Endothelial cell (in vitro differentiated cells): ENCODE data around the gene ATP4A. TPM values are rescaled to one million over a fixed set of nuclear protein-coding genes. Genes with fewer than 3 reads are reported as not detected.

Experiments
- DNase-seq: peaks from one replicate; pipeline ENCODE4 v3.0.0; 2021; ENCODE audit warnings: low spot score
- H3K27ac Mint-ChIP-seq: one replicate; pipeline ENCODE4 v1.8.0; 2021; ENCODE audit warnings: mixed read lengths, inconsistent platforms; ENCODE audit not compliant: unreplicated experiment
- H3K27me3 Mint-ChIP-seq: one replicate; pipeline ENCODE4 v1.8.0; 2021; ENCODE audit warnings: mild to moderate bottlenecking, moderate library complexity, mixed read lengths, inconsistent platforms; ENCODE audit not compliant: unreplicated experiment
- H3K36me3 Mint-ChIP-seq: one replicate; pipeline ENCODE4 v1.8.0; 2021; ENCODE audit warnings: mild to moderate bottlenecking, low read depth, mixed read lengths, inconsistent platforms; ENCODE audit not compliant: unreplicated experiment
- H3K4me1 Mint-ChIP-seq: one replicate; pipeline ENCODE4 v1.8.0; 2021; ENCODE audit warnings: mild to moderate bottlenecking, mixed read lengths, inconsistent platforms; ENCODE audit not compliant: unreplicated experiment
- H3K4me3 Mint-ChIP-seq: one replicate; pipeline ENCODE4 v1.8.0; 2021; ENCODE audit warnings: mild to moderate bottlenecking, mixed read lengths, inconsistent platforms; ENCODE audit not compliant: unreplicated experiment
- H3K9me3 Mint-ChIP-seq: one replicate; pipeline ENCODE4 v1.8.0; 2021; ENCODE audit warnings: mixed read lengths, inconsistent platforms; ENCODE audit not compliant: unreplicated experiment
- CTCF ChIP-seq: fragments of 200-600 bp; sonication (generic); IDR thresholded peaks from one replicate; pipeline ENCODE4 v1.5.0; 2021; ENCODE audit warnings: antibody characterized with exemption; ENCODE audit not compliant: unreplicated experiment
- total RNA-seq: library from RNA; stranded (reverse); fragmentation: NEBNext Ultra II Directional; extraction: Animal tissue kit (Norgen Biotek cat#: 25700); gene quantifications from one replicate; pipeline ENCODE4 v1.2.1, GENCODE V29; 2021; ENCODE audit not compliant: unreplicated experiment

The ATP4A gene
- total RNA-seq, 1 donor from 2014 or later = not detected

- DNase-seq = no peak
- H3K4me3 Mint-ChIP-seq = peak overlapping the region; percentile 13
- no peak overlapping the region for H3K27ac Mint-ChIP-seq
- H3K9me3 Mint-ChIP-seq = no peaks in the 10 kb centered on the region
- peaks cover 4% of the 10 kb centered on the region for H3K4me1 Mint-ChIP-seq
- H3K27me3 Mint-ChIP-seq = peaks cover 6% of the 10 kb centered on the region
- no peak for TF ChIP-seq CTCF
- peaks cover 15% of the 10 kb centered on the region for H3K36me3 Mint-ChIP-seq
Measured at GRCh38 chr19:35506011-35506410, 57.4 kb downstream of the ATP4A start.

GRCh38 chr19:35502751-35503150, 60.7 kb downstream of the ATP4A start:
- H3K9me3 Mint-ChIP-seq = no peaks in the 10 kb centered on the region
- TF ChIP-seq CTCF = no peak
- peaks cover 2% of the 10 kb centered on the region for H3K27me3 Mint-ChIP-seq
- H3K4me3 Mint-ChIP-seq = no peak overlapping the region
- no peaks in the 10 kb centered on the region for H3K4me1 Mint-ChIP-seq
- H3K27ac Mint-ChIP-seq = no peak overlapping the region
- peaks cover 24% of the 10 kb centered on the region for H3K36me3 Mint-ChIP-seq
- no peak for DNase-seq

GRCh38 chr19:35501684-35502083, 61.8 kb downstream of the ATP4A start:
- DNase-seq = no peak
- peaks cover 24% of the 10 kb centered on the region for H3K36me3 Mint-ChIP-seq
- no peak for TF ChIP-seq CTCF
- H3K9me3 Mint-ChIP-seq = no peaks in the 10 kb centered on the region
- peaks cover 2% of the 10 kb centered on the region for H3K27me3 Mint-ChIP-seq
- no peak overlapping the region for H3K4me3 Mint-ChIP-seq
- no peak overlapping the region for H3K27ac Mint-ChIP-seq
- no peaks in the 10 kb centered on the region for H3K4me1 Mint-ChIP-seq

- no peak for DNase-seq
- no peak overlapping the region for H3K27ac Mint-ChIP-seq
- TF ChIP-seq CTCF = no peak
- no peaks in the 10 kb centered on the region for H3K27me3 Mint-ChIP-seq
- no peaks in the 10 kb centered on the region for H3K4me1 Mint-ChIP-seq
- peaks cover 19% of the 10 kb centered on the region for H3K36me3 Mint-ChIP-seq
- H3K9me3 Mint-ChIP-seq = no peaks in the 10 kb centered on the region
- no peak overlapping the region for H3K4me3 Mint-ChIP-seq
Measured at GRCh38 chr19:35500611-35501010, 62.8 kb downstream of the ATP4A start.

Other genes with a start within 250 kb of the ATP4A start
- not detected for gene CD22, start 234.5 kb downstream of the ATP4A start, total RNA-seq
- gene FFAR1, start 215.8 kb downstream of the ATP4A start, total RNA-seq = not detected
- gene FFAR3, start 205.2 kb downstream of the ATP4A start, total RNA-seq = not detected
- gene GPR42, start 192.6 kb downstream of the ATP4A start, total RNA-seq = not detected
- 0.46 TPM for gene FFAR2, start 115.4 kb downstream of the ATP4A start, total RNA-seq
- gene KRTDAP, start 73.2 kb downstream of the ATP4A start, total RNA-seq = not detected
- gene DMKN, start 50.0 kb downstream of the ATP4A start, total RNA-seq = 56.9 TPM
- gene SBSN, start 35.3 kb downstream of the ATP4A start, total RNA-seq = 0.18 TPM
- not detected for gene GAPDHS, start 30.2 kb downstream of the ATP4A start, total RNA-seq
- gene TMEM147, start 18.0 kb downstream of the ATP4A start, total RNA-seq = 62.0 TPM
- gene PMIS2, start 22.5 kb upstream of the ATP4A start, total RNA-seq = not detected
- 30.2 TPM for gene HAUS5, start 49.1 kb upstream of the ATP4A start, total RNA-seq
- gene RBM42, start 65.4 kb upstream of the ATP4A start, total RNA-seq = 116 TPM
- 1,894 TPM for gene ETV2, start 78.1 kb upstream of the ATP4A start, total RNA-seq
- 428 TPM for gene COX6B1, start 84.7 kb upstream of the ATP4A start, total RNA-seq
- gene UPK1A, start 102.9 kb upstream of the ATP4A start, total RNA-seq = not detected
- not detected for gene ZBTB32, start 140.9 kb upstream of the ATP4A start, total RNA-seq
- 51.7 TPM for gene KMT2B, start 154.3 kb upstream of the ATP4A start, total RNA-seq
- 3.2 TPM for gene IGFLR1, start 178.8 kb upstream of the ATP4A start, total RNA-seq
- gene U2AF1L4, start 181.8 kb upstream of the ATP4A start, total RNA-seq = 12.0 TPM
- 99.0 TPM for gene PSENEN, start 182.0 kb upstream of the ATP4A start, total RNA-seq
- 9.0 TPM for gene LIN37, start 184.9 kb upstream of the ATP4A start, total RNA-seq
- not detected for gene HSPB6, start 193.4 kb upstream of the ATP4A start, total RNA-seq
- gene PROSER3, start 194.5 kb upstream of the ATP4A start, total RNA-seq = 15.0 TPM
- 8.5 TPM for gene ARHGAP33, start 211.9 kb upstream of the ATP4A start, total RNA-seq
- gene PRODH2, start 249.2 kb upstream of the ATP4A start, total RNA-seq = not detected